ENCODE results near the gene NSL1. TPM values are rescaled to one million over a fixed set of nuclear protein-coding genes. Genes with fewer than 3 reads are reported as not detected.

The NSL1 gene
- total and polyA plus RNA-seq, 2 donors from 2014 or later, result 19.5 to 34.5 TPM

DNA sequence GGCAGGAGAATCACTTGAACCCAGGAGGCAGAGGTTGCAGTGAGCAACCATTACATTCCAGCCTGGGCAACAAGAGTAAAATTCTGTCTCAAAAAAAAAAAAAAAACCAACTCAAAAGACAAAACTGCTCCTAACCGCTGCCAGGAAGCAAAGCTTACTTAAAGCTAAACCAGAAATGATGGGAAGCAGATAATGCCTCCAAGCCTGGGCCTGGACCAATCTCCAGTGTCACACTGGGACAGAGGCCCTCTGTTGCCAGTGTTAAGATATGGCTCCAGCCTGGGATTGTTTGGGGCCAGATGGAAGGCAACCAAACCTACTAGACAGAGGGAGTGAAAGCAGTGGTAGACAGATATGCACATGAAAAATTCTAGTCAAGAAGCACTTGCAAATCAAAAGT lies 36.9 kb downstream of the NSL1 start:
- Histone ChIP-seq H3K4me1 (ENCODE audit: control insufficient read depth in 2 of 3, insufficient read depth in 2 of 3, low read depth in 1 of 3, low read length in 3 of 3) (peaks cover 0 to 6% (median 6%) of the 10 kb centered on the region in 3 donors), H3K9ac (ENCODE audit: low read length in 3 of 3) (no peak overlapping the region), H3K9me3 (ENCODE audit: control insufficient read depth in 2 of 3, insufficient read depth in 1 of 3, low read length in 3 of 3) (no peaks in the 10 kb centered on the region), H3K27ac (ENCODE audit: low read depth in 2 of 2, low read length in 2 of 2) (no peak overlapping the region), H3K36me3 (ENCODE audit: control insufficient read depth in 2 of 3, insufficient read depth in 3 of 3, low read length in 3 of 3) (no peaks in the 10 kb centered on the region), H3K27me3 (ENCODE audit: control insufficient read depth, insufficient read depth, low read length) (no peaks in the 10 kb centered on the region), H3K4me3 (ENCODE audit: low read length in 3 of 3) (no peak overlapping the region)
- FAIRE-seq (no peak), DNase-seq (no peak)
- no peak for TF ChIP-seq CTCF (IDR thresholded peaks at IDR 0.05; ENCODE audit: borderline replicate concordance, extremely low read depth, insufficient read depth)
- intact Hi-C loops (cut with DNase I), result no loop called here

DNA sequence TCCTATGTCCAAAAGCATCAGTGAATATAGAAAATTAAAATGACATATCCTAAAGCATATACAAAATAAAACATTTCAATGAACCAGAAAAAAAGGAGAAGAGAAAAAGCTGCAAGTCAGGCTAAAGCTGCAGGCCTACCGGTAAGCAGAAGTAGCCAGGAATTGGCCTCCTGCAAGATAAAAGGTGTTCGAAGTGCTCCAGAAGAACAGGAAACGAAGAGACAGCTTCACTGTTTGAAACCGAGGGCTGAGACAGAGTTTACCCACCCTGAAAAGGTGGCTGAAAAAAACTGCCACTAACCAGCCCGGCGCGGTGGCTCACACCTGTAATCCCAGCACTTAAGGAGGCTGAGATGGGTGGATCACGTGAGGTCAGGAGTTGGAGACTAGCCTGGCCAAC lies 37.4 kb downstream of the NSL1 start:
- no peak overlapping the region for H3K27ac ChIP-seq (ENCODE audit: low read depth in 2 of 2, low read length in 2 of 2)
- no peak for DNase-seq
- intact Hi-C loops (cut with DNase I), result no loop called here

GRCh38 chr1:212753749-212754148 lies 37.8 kb downstream of the NSL1 start:
- DNase-seq, result no peak
- Histone ChIP-seq H3K9me3 (ENCODE audit: control insufficient read depth in 2 of 3, insufficient read depth in 1 of 3, low read length in 3 of 3) (no peaks in the 10 kb centered on the region), H3K27me3 (ENCODE audit: control insufficient read depth, insufficient read depth, low read length) (no peaks in the 10 kb centered on the region), H3K27ac (ENCODE audit: low read depth in 2 of 2, low read length in 2 of 2) (no peak overlapping the region), H3K36me3 (ENCODE audit: control insufficient read depth in 2 of 3, insufficient read depth in 3 of 3, low read length in 3 of 3) (no peaks in the 10 kb centered on the region), H3K9ac (ENCODE audit: low read length in 3 of 3) (no peak overlapping the region), H3K4me1 (ENCODE audit: control insufficient read depth in 2 of 3, insufficient read depth in 2 of 3, low read depth in 1 of 3, low read length in 3 of 3) (peaks cover 0 to 6% (median 6%) of the 10 kb centered on the region in 3 donors), H3K4me3 (ENCODE audit: low read length in 3 of 3) (no peak overlapping the region)
- no peak for TF ChIP-seq CTCF (IDR thresholded peaks at IDR 0.05; ENCODE audit: borderline replicate concordance, extremely low read depth, insufficient read depth)
- intact Hi-C loops (cut with DNase I), result no loop called here
- no peak for FAIRE-seq

More for the DNA sequence above, 37.4 kb downstream of the NSL1 start:
- Histone ChIP-seq H3K9ac (ENCODE audit: low read length in 3 of 3) (no peak overlapping the region), H3K9me3 (ENCODE audit: control insufficient read depth in 2 of 3, insufficient read depth in 1 of 3, low read length in 3 of 3) (no peaks in the 10 kb centered on the region), H3K27me3 (ENCODE audit: control insufficient read depth, insufficient read depth, low read length) (no peaks in the 10 kb centered on the region), H3K4me1 (ENCODE audit: control insufficient read depth in 2 of 3, insufficient read depth in 2 of 3, low read depth in 1 of 3, low read length in 3 of 3) (peaks cover 0 to 6% (median 6%) of the 10 kb centered on the region in 3 donors), H3K36me3 (ENCODE audit: control insufficient read depth in 2 of 3, insufficient read depth in 3 of 3, low read length in 3 of 3) (no peaks in the 10 kb centered on the region), H3K4me3 (ENCODE audit: low read length in 3 of 3) (no peak overlapping the region)
- FAIRE-seq, result no peak
- no peak for TF ChIP-seq CTCF (IDR thresholded peaks at IDR 0.05; ENCODE audit: borderline replicate concordance, extremely low read depth, insufficient read depth)

GRCh38 chr1:212752934-212753497 lies 38.6 kb downstream of the NSL1 start:
- no peak for FAIRE-seq
- no peak for TF ChIP-seq CTCF (IDR thresholded peaks at IDR 0.05; ENCODE audit: borderline replicate concordance, extremely low read depth, insufficient read depth)
- no peak for DNase-seq
- H3K36me3 ChIP-seq (ENCODE audit: control insufficient read depth in 2 of 3, insufficient read depth in 3 of 3, low read length in 3 of 3), result no peaks in the 10 kb centered on the region
- no peak overlapping the region for H3K27ac ChIP-seq (ENCODE audit: low read depth in 2 of 2, low read length in 2 of 2)
- H3K9me3 ChIP-seq (ENCODE audit: control insufficient read depth in 2 of 3, insufficient read depth in 1 of 3, low read length in 3 of 3), result no peaks in the 10 kb centered on the region
- intact Hi-C loops (cut with DNase I), result no loop called here
- H3K27me3 ChIP-seq (ENCODE audit: control insufficient read depth, insufficient read depth, low read length), result no peaks in the 10 kb centered on the region
- H3K9ac ChIP-seq (ENCODE audit: low read length in 3 of 3), result no peak overlapping the region
- peak overlapping the region in 1 of 3 donors; percentile 5 for H3K4me3 ChIP-seq (ENCODE audit: low read length in 3 of 3)
- H3K4me1 ChIP-seq (ENCODE audit: control insufficient read depth in 2 of 3, insufficient read depth in 2 of 3, low read depth in 1 of 3, low read length in 3 of 3), result peaks cover 0 to 6% (median 6%) of the 10 kb centered on the region in 3 donors
